Thoracic aorta (tissue), 2 donors: ENCODE data around the gene NEDD4L. TPM values are rescaled to one million over a fixed set of nuclear protein-coding genes. Genes with fewer than 3 reads are reported as not detected.

ENCODE experiments used
- ATAC-seq: fragments of 150-250 bp; one replicate; pipeline ENCODE4 v1.8.0; 2017; ENCODE audit warnings: low read depth; ENCODE audit not compliant: insufficient number of reproducible peaks, low FRiP score
- DNase-seq: peaks from one replicate; pipeline ENCODE4 v3.0.0-alpha.2; 2020; ENCODE audit warnings: low spot score
- H3K27ac ChIP-seq, 2 donors: fragments of 200-600 bp; sonication (generic); 1 replicate in 1 of 2; 2 replicates in 1 of 2; pipeline ENCODE4 v1.5.1; 2016; ENCODE audit warnings: mild to moderate bottlenecking in 2 of 2, moderate library complexity in 2 of 2
- H3K27me3 ChIP-seq: fragments of 200-600 bp; sonication (generic); replicated peaks from 2 replicates; pipeline ENCODE4 v1.6.0; 2016; ENCODE audit warnings: mild to moderate bottlenecking; ENCODE audit not compliant: insufficient read depth
- H3K36me3 ChIP-seq: fragments of 200-600 bp; sonication (generic); one replicate; pipeline ENCODE4 v1.5.1; 2016
- H3K4me1 ChIP-seq, 2 donors: fragments of 200-600 bp; sonication (generic); 1 replicate in 1 of 2; 2 replicates in 1 of 2; pipeline versions ENCODE4 v1.5.1 to v1.6.0; 2016; ENCODE audit warnings: low read depth in 2 of 2, mild to moderate bottlenecking in 1 of 2; ENCODE audit not compliant: control insufficient read depth in 1 of 2
- H3K4me3 ChIP-seq: fragments of 200-600 bp; sonication (generic); 2 replicates; pipeline ENCODE4 v1.5.1; 2016; ENCODE audit warnings: mild to moderate bottlenecking
- H3K9me3 ChIP-seq: fragments of 200-600 bp; sonication (generic); 2 replicates; pipeline ENCODE4 v1.5.1; 2016
- total RNA-seq, 2 donors: library from RNA; depleted of rRNA; stranded (reverse); fragments of >200 nt; gene quantifications; one replicate each; pipeline versions ENCODE4 v1.1.0 to v1.2.3, GENCODE V29; 2016
- TF ChIP-seq, protein P1 (sequence below): fragments of 200-600 bp; sonication (generic); IDR thresholded peaks from one replicate; pipeline ENCODE4 v1.5.1; 2019; ENCODE audit warnings: antibody characterized with exemption

Gene NEDD4L
- total RNA-seq, 2 donors from 2014 or later: 13.9 to 22.9 TPM

DNA sequence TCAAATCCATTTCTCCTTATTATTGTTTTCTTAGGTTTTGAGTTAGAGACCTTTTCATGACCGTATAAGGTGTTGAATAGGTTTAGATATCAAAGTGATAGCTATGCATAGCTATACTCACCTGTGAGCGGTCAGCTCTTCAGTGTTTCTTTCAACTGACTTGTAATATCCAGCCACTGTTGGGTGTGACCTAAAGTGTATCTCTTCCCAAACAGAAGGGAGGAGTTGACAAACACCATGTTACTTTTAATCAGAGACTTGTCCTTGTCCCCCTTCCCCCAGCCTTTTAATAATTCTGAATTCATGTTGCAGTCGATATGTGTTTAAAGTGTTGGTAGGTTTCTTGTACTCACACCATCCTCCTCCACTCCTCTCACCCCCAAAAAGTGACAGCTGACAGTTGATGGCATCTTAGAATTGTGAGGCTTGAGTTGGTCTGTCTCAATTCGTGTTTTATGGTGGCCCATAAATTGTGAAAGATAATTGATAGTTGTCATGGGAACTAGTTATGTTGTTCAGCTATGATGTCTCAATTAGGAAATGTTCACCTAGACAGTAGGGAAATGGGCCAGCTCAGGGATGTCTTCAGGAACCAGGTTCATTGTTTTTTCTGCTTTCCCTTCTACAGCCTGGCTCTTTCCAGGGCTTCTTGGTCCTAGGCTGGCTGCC is 12.0 kb downstream of the NEDD4L start:
- Histone ChIP-seq H3K9me3 (no peaks in the 10 kb centered on the region), H3K4me3 (no peak overlapping the region), H3K4me1 (peaks cover 0 to 8% of the 10 kb centered on the region in 2 donors), H3K27ac (no peak overlapping the region), H3K27me3 (no peaks in the 10 kb centered on the region), H3K36me3 (no peaks in the 10 kb centered on the region)
- DNase-seq (no peak), ATAC-seq (no peak)
- TF ChIP-seq, protein P1, sequence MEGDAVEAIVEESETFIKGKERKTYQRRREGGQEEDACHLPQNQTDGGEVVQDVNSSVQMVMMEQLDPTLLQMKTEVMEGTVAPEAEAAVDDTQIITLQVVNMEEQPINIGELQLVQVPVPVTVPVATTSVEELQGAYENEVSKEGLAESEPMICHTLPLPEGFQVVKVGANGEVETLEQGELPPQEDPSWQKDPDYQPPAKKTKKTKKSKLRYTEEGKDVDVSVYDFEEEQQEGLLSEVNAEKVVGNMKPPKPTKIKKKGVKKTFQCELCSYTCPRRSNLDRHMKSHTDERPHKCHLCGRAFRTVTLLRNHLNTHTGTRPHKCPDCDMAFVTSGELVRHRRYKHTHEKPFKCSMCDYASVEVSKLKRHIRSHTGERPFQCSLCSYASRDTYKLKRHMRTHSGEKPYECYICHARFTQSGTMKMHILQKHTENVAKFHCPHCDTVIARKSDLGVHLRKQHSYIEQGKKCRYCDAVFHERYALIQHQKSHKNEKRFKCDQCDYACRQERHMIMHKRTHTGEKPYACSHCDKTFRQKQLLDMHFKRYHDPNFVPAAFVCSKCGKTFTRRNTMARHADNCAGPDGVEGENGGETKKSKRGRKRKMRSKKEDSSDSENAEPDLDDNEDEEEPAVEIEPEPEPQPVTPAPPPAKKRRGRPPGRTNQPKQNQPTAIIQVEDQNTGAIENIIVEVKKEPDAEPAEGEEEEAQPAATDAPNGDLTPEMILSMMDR: no peak

DNA sequence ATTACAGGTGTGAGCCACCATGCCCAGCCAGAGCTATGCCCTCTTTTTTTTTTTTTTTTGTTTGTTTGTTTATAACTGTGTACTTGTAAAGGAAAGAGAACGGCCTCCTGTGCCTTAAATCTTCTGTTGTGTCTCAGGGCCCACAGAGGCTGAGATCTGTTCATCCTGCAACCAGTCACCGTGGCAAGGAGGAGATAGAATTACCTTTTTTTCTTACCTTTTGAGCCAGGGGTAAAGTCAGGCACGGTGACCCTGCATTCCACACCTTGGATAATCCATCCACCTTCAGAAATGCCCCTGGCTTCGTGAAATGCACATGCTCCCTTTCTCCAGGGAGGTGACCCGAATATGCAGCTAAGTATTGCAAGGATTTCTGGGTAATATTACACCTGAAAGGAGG is 12.8 kb downstream of the NEDD4L start:
- Histone ChIP-seq H3K27ac (no peak overlapping the region), H3K27me3 (no peaks in the 10 kb centered on the region), H3K9me3 (no peaks in the 10 kb centered on the region), H3K36me3 (no peaks in the 10 kb centered on the region), H3K4me3 (no peak overlapping the region), H3K4me1 (peaks cover 0 to 8% of the 10 kb centered on the region in 2 donors)
- TF ChIP-seq, protein P1: no peak
- ATAC-seq: no peak
- DNase-seq: no peak

DNA sequence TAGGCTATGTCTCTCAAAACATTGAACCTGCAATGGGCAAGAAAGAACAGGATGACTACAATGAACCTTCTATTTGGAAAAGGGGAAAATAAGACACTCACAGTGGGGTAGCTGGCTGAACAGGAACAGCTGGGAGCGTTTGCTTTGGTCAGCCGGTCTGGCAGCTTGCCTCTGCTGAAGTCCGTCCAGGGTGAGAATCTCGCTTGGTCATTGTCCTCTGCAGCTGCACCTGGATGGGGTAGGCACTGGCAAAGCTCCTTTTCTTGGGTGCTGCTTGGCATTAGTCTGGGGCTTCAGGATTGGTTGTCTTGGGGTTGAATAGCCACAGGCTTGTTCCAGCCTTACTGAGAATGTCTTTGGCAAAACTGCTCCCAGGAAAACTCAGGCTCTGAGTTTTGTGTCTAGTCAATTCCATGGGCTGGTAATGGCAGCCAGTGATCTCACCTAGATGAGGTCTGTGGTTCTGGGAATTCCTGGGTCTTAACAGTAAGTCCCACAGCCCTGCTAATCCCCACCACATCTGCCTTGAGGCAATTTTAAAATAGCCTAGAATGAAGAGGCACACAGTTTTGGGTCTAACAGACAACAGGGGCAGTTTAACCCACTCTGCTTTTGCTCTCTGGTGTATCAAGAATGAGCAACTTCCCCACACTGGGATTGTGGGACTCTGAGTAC is 13.4 kb downstream of the NEDD4L start:
- Histone ChIP-seq H3K36me3 (no peaks in the 10 kb centered on the region), H3K4me1 (peaks cover 0 to 8% of the 10 kb centered on the region in 2 donors), H3K27me3 (no peaks in the 10 kb centered on the region), H3K9me3 (no peaks in the 10 kb centered on the region), H3K27ac (no peak overlapping the region), H3K4me3 (no peak overlapping the region)
- TF ChIP-seq, protein P1: no peak
- DNase-seq (no peak), ATAC-seq (no peak)

DNA sequence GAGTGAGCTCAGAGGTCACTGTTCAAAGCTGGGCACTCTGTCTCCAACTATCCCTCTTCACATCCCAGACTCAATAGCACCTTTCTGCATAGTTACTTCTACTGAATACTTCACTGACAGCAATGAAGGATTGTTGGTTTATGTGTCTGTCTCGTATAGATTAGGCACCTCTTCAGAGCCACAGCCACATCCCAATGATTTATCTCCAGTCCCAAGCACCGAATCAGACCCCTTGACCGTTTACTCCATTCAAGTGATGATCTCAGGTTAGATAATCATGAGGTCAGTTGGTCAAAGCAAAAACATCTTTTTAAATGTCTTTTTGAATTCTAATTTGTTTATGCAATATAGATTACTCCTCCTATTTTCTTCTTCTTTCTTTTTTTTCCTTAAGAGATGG is 14.7 kb downstream of the NEDD4L start:
- no peaks in the 10 kb centered on the region for H3K27me3 ChIP-seq
- TF ChIP-seq, protein P1: no peak
- H3K36me3 ChIP-seq: no peaks in the 10 kb centered on the region
- no peaks in the 10 kb centered on the region for H3K9me3 ChIP-seq
- H3K4me1 ChIP-seq: peaks cover 0 to 7% of the 10 kb centered on the region in 2 donors
- H3K4me3 ChIP-seq: no peak overlapping the region
- no peak overlapping the region for H3K27ac ChIP-seq
- DNase-seq (no peak), ATAC-seq (no peak)

DNA sequence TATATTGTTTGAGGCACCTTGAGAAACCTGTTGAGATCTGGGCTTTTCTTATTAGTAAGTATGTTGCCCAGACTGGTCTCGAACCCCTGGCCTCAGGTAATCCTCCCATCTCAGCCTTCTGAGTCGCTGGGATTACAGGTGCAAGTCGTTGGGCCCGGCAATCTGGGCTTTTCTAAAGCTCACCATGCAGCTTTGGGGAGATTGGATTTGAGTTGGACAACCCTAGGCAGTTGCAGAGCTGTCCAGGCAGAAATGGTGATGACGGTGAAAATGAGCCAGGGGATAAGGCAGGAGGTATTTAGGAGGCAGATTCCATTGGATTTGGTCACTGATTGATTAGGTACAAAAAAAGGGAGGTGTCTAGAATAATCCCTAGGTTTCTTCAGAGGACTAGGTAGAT is 16.2 kb downstream of the NEDD4L start:
- no peaks in the 10 kb centered on the region for H3K36me3 ChIP-seq
- ATAC-seq (no peak), DNase-seq (no peak)
- H3K9me3 ChIP-seq: no peaks in the 10 kb centered on the region
- no peak overlapping the region for H3K27ac ChIP-seq
- no peaks in the 10 kb centered on the region for H3K4me1 ChIP-seq
- no peaks in the 10 kb centered on the region for H3K27me3 ChIP-seq
- TF ChIP-seq, protein P1: no peak
- no peak overlapping the region for H3K4me3 ChIP-seq
